DND-41 (cell line): ENCODE data around the gene ASXL2.
"Not testable (repeated sequence)": the region's sequence is repeated elsewhere in the genome, so short reads cannot be mapped to it uniquely, and the experiment has no call there.

ENCODE experiments used
- ATAC-seq: fragments of 200-7000 bp; cut with Tn5 transposase; 3 replicates; pipeline ENCODE4 v1.9.1; 2021; ENCODE audit warnings: low read depth; ENCODE audit not compliant: insufficient read depth
- DNase-seq: peaks from one replicate; pipeline ENCODE4 v3.0.0-alpha.2; 2020
- H2AFZ ChIP-seq: 2 replicates; pipeline ENCODE4 v1.6.0; 2012; ENCODE audit warnings: low read depth, low read length
- H3K27ac ChIP-seq: 2 replicates; pipeline ENCODE4 v1.5.1; 2012; ENCODE audit warnings: low read length, inconsistent platforms
- H3K27me3 ChIP-seq: fragments of 200-600 bp; sonication (generic); 2 replicates; pipeline ENCODE4 v1.6.0; 2012; ENCODE audit warnings: low read length, mild to moderate bottlenecking, inconsistent platforms; ENCODE audit not compliant: insufficient read depth, poor library complexity
- H3K36me3 ChIP-seq: 2 replicates; pipeline ENCODE4 v1.5.1; 2012; ENCODE audit warnings: low read length, inconsistent platforms; ENCODE audit not compliant: insufficient read depth
- H3K4me1 ChIP-seq: 2 replicates; pipeline ENCODE4 v1.5.1; 2012; ENCODE audit warnings: mild to moderate bottlenecking, low read length; ENCODE audit not compliant: insufficient read depth
- H3K4me2 ChIP-seq: 2 replicates; pipeline ENCODE4 v1.6.0; 2012; ENCODE audit warnings: mild to moderate bottlenecking, moderate library complexity, low read length, inconsistent platforms; ENCODE audit not compliant: insufficient read depth
- H3K4me3 ChIP-seq, 2 experiments: fragments of 200-600 bp in 1 of 2; shearing (Covaris generic) in 1 of 2; 2 replicates each; pipeline ENCODE4 v1.5.1; 2012 to 2016; ENCODE audit warnings: inconsistent platforms in 2 of 2, low read length in 2 of 2, mild to moderate bottlenecking in 2 of 2, low read depth in 1 of 2, moderate library complexity in 1 of 2
- H3K79me2 ChIP-seq: 2 replicates; pipeline ENCODE4 v1.6.0; 2012; ENCODE audit warnings: low read length, inconsistent platforms; ENCODE audit not compliant: insufficient read depth
- H3K9ac ChIP-seq: 2 replicates; pipeline ENCODE4 v1.6.0; 2012; ENCODE audit warnings: low read depth, mild to moderate bottlenecking, inconsistent platforms, low read length, moderate library complexity
- H3K9me3 ChIP-seq: 2 replicates; pipeline ENCODE4 v1.5.1; 2012; ENCODE audit warnings: low read length, moderate library complexity, mild to moderate bottlenecking, inconsistent platforms; ENCODE audit not compliant: insufficient read depth, severe bottlenecking
- H4K20me1 ChIP-seq: 2 replicates; pipeline ENCODE4 v1.6.0; 2012; ENCODE audit warnings: low read length; ENCODE audit not compliant: insufficient read depth
- EZH2 ChIP-seq: IDR thresholded peaks from 3 replicates; pipeline ENCODE4 v1.6.1; 2012; ENCODE audit warnings: borderline replicate concordance, low read depth, mild to moderate bottlenecking, moderate library complexity, low read length, inconsistent platforms; ENCODE audit not compliant: severe bottlenecking
- TF ChIP-seq, protein P1 (sequence below): IDR thresholded peaks from 2 replicates; pipeline ENCODE4 v1.5.1; 2012; ENCODE audit warnings: borderline replicate concordance, low read length, moderate library complexity, mild to moderate bottlenecking; ENCODE audit not compliant: poor library complexity, severe bottlenecking; ENCODE audit errors: extremely low read depth

Gene ASXL2

DNA sequence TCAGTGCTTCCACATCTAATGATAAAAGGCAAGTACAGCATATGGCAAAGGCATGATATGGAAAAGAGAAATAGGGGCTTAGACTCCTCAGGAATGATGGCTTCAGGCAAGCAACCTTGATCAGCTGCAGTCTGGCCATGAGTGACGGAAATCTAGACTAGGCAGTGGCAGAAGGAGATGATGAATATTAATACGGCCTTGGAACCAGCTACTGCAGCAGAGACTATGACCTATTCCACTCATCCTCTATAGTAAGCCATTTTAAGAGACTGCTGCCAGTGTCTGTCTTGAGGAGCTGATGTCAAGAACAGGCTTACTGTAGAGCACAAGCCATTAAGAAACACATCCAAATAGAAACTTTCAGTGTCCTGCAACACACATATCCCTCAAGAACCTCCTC lies 23.7 kb downstream of the ASXL2 start:
- H3K9me3 ChIP-seq: no peaks in the 10 kb centered on the region
- no peak overlapping the region for H3K4me2 ChIP-seq
- H3K27ac ChIP-seq: no peak overlapping the region
- H3K79me2 ChIP-seq: peaks cover 72% of the 10 kb centered on the region
- peaks cover 52% of the 10 kb centered on the region for H4K20me1 ChIP-seq
- ATAC-seq (no peak), DNase-seq (no peak)
- TF ChIP-seq EZH2: no peak
- TF ChIP-seq, protein P1, sequence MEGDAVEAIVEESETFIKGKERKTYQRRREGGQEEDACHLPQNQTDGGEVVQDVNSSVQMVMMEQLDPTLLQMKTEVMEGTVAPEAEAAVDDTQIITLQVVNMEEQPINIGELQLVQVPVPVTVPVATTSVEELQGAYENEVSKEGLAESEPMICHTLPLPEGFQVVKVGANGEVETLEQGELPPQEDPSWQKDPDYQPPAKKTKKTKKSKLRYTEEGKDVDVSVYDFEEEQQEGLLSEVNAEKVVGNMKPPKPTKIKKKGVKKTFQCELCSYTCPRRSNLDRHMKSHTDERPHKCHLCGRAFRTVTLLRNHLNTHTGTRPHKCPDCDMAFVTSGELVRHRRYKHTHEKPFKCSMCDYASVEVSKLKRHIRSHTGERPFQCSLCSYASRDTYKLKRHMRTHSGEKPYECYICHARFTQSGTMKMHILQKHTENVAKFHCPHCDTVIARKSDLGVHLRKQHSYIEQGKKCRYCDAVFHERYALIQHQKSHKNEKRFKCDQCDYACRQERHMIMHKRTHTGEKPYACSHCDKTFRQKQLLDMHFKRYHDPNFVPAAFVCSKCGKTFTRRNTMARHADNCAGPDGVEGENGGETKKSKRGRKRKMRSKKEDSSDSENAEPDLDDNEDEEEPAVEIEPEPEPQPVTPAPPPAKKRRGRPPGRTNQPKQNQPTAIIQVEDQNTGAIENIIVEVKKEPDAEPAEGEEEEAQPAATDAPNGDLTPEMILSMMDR: no peak
- no peak overlapping the region for H3K9ac ChIP-seq
- peaks cover 25% of the 10 kb centered on the region for H3K4me1 ChIP-seq
- no peaks in the 10 kb centered on the region for H3K27me3 ChIP-seq
- no peak overlapping the region for H3K4me3 ChIP-seq
- H3K36me3 ChIP-seq: peaks cover 6% of the 10 kb centered on the region; the same call in 1 of the 2 replicates
- no peak overlapping the region for H2AFZ ChIP-seq

DNA sequence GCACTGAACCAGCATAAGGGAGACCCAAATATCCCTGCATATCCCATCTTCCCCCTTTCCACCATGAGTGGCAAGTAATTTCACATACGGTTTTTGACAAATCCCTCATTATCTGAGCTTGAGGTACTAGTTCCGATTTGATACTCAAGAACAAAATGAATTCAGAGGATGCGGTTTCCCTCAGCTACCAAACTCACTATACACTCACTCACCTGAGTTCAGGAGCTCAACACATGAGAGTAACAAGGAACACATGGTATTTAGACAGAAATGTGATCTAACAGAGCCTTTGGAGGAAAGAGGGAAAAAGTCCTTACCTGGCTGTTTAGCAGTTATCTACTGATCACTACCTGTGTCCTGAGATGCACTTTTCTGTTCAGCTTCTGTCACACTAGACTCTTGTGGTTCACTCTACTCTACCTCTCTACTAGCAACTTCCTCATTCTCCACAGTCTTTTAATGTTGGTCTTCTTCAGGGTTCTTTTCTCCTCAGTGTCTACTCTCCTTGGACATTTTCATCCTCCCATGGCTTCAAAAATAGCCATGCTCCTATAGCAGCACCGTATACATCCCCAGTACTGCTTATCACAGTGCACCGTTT lies 25.1 kb downstream of the ASXL2 start:
- no peak overlapping the region for H3K9ac ChIP-seq
- H3K27ac ChIP-seq: peak overlapping the region; percentile 19; the same call in 1 of the 2 replicates
- no peaks in the 10 kb centered on the region for H3K9me3 ChIP-seq
- DNase-seq (no peak), ATAC-seq (no peak)
- peaks cover 72% of the 10 kb centered on the region for H3K79me2 ChIP-seq
- H3K4me3 ChIP-seq: no peak overlapping the region
- H4K20me1 ChIP-seq: peaks cover 47% of the 10 kb centered on the region
- TF ChIP-seq, protein P1: no peak
- no peak for TF ChIP-seq EZH2
- H2AFZ ChIP-seq: no peak overlapping the region
- H3K4me2 ChIP-seq: no peak overlapping the region
- peaks cover 25% of the 10 kb centered on the region for H3K4me1 ChIP-seq
- H3K36me3 ChIP-seq: peaks cover 6% of the 10 kb centered on the region; the same call in 1 of the 2 replicates
- no peaks in the 10 kb centered on the region for H3K27me3 ChIP-seq

DNA sequence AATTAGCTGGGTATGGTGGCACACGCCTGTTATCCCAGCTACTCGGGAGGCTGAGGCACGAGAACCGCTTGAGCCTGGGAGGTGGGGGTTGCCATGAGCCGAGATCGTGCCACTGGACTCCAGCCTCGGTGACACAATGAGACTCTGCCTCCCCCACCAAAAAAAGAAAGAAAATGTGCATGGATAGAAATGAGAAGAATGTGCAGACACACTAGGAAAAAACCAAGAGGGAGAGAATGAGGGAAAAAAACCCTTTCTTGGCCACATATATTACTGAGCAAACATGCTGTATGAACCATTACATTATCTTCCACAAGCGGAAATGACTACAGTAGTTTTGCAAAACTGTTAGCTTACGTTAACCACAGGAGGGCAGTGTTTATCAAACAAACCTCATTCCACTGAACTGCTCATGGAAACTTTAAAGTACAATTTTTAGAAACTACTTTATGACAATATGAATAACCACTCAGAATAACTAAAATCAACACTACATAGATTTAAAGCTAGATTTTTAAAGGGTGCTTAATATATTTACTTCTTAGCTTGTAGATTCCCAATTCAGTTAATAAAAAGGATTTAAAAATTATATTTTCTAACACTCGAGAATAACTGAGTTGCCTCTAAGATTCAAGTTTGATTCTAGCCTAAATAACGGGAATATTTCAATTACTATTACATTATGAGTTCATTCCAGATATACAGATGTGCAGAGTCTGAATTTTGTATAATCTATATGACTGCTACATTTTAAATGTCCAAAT lies 26.4 kb downstream of the ASXL2 start:
- DNase-seq (peak; percentile 41), ATAC-seq (peak; percentile 97)
- Histone ChIP-seq H4K20me1 (peaks cover 36% of the 10 kb centered on the region), H3K27ac (peak overlapping the region; percentile 68), H2AFZ (0 out of 2 replicates have a peak overlapping the region, but pooled peaks have one; percentile 41), H3K9me3 (no peaks in the 10 kb centered on the region), H3K9ac (peak overlapping the region; percentile 40), H3K36me3 (peaks cover 6% of the 10 kb centered on the region; the same call in 1 of the 2 replicates), H3K4me2 (peak overlapping the region; percentile 55), H3K4me1 (peaks cover 25% of the 10 kb centered on the region), H3K79me2 (peaks cover 72% of the 10 kb centered on the region), H3K27me3 (no peaks in the 10 kb centered on the region), H3K4me3 (peak overlapping the region in 1 of 2 experiments; percentile 21; a peak in 1 of 4 replicates)
- TF ChIP-seq, protein P1: peak; percentile 86
- no peak for TF ChIP-seq EZH2

DNA sequence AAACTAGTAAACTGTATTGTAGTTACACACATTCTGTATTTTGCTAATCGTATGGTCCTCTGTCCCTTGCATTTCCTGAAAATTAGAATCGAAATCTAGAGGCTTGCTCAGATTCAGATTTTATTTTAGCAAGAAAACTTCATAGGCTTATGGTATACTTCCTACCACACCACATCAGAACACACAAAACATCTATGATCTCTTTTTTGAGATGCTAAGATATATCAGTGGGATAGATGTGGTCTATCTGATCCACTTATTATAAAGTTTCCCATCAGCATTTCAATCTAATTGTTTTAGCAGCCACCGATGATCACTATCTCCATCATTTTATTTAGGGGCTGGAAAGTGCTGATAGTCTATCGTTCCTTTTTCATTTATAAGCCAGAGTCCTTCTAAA lies 27.9 kb downstream of the ASXL2 start:
- not testable (repeated sequence) for H3K36me3 ChIP-seq, H3K27me3 ChIP-seq, H3K4me2 ChIP-seq, DNase-seq, H2AFZ ChIP-seq, H3K9ac ChIP-seq, H3K4me3 ChIP-seq, H3K9me3 ChIP-seq
- Histone ChIP-seq H3K4me1 (peaks cover 25% of the 10 kb centered on the region), H3K79me2 (peaks cover 77% of the 10 kb centered on the region), H3K27ac (0 out of 2 replicates have a peak overlapping the region, but pooled peaks have one; percentile 30), H4K20me1 (peaks cover 37% of the 10 kb centered on the region)
- peak; percentile 29; the same call in 1 of the 3 replicates for ATAC-seq

DNA sequence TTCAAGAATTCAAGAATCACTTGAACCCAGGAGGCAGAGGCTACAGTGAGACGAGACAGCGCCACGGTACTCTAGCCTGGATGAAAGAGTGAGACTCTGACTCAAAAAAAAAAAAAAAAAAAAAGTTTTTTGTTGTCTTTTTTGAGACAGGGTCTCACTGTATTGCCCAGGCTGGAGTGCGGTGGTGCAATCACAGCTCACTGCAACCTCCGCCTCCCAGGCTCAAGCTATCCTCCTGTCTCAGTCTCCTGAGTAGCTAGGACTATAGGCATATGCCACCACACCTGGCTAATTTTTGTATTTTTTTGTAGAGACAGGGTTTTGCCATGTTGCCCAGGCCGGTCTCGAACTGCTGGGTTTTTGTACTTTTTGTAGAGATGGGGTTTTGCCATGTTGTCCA lies 28.9 kb downstream of the ASXL2 start:
- Histone ChIP-seq H3K36me3 (peaks cover 15% of the 10 kb centered on the region), H3K79me2 (peaks cover 67% of the 10 kb centered on the region), H3K4me1 (peaks cover 25% of the 10 kb centered on the region), H4K20me1 (peaks cover 27% of the 10 kb centered on the region)
- H3K9me3 ChIP-seq, H2AFZ ChIP-seq, H3K27me3 ChIP-seq, H3K27ac ChIP-seq, H3K9ac ChIP-seq, H3K4me2 ChIP-seq, DNase-seq, H3K4me3 ChIP-seq, ATAC-seq: not testable (repeated sequence)
